Measurements from ENCODE around the gene AUNIP.

AUNIP gene

GRCh38 chr1:25807480-25808390, 51.5 kb downstream of the AUNIP start:
- peak; percentile 69 for DNase-seq

DNA sequence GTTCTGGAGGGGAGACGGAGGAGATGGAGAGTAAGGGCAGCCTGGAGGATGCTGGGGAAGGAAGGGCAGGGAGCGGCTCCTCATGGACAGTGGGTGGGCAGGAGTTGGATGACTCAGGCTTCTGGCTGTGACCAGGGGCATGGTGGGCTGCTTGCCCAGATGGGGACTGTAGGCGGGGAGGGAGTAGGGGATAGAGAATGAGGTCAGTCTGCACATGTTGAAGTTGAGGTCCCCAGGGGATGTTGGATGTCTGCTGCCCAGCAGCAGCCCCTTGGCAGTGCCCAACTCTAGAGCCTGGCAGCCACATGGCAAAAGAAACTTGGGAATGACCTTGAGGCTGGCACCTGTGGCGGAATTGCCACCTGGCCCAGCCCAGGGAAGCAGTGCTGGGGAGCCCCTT, 52.8 kb downstream of the AUNIP start:
- DNase-seq: peak; percentile 12 to 36

DNA sequence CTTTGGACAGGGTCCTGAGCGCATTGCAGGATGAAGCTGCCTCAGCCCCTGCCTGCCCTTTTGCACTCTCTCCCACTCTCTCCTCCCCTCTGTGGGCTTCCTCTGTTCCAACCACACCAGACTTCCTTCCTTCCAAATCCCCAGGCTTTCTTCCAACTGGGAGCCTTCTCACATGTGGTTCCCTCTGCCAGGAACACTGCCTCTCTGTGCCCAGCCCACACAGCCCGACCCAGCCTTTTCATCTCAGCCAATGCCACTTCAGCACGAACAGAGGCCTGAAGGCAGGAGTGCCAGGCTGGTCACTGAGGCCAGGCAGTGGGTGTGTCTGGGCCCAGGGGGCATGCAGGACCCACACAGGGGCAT, 53.4 kb downstream of the AUNIP start:
- DNase-seq: peak; percentile 20 to 43

DNA sequence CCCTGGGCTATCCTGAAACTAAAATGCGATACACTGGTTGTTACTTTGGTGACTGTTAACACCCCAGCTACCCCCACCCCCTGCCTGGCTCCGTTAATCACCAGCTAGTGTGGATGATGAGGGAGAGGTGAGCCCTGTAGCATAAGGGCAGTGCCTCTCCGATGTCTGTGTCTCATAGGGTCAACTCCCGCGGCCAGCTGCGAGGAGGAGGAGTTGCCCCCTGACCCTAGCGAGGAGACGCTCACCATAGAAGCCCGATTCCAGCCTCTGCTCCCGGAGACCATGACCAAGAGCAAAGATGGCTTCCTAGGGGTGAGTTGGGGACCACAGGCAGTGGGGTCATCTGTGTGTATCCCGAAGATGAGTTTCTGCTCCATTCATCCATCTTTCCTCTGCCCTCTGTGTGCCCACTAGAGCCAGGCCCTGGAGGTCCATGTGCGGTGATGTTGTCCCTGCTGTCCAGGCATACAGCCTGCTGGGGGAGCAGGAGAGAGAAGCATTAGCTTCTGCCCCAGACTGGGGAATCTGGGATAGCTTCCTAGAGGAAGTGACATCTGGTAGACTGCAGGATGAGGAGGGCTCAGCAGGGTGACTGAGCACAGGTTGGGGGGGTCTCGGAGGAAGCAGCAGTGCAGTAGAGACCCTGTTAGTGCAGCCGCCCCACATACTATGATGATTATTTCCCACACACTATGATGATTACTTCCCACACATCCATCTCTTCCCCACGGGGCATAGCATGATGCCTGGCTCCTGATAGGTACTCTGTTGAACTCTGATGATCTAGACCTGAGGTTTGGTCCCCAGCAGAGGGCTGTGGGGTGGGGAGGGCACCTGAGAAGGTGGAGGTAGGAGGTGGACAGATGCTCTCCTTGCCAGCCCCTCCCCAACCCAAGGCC, 54.0 kb downstream of the AUNIP start:
- DNase-seq: no peak

GRCh38 chr1:25804244-25804963, 54.9 kb downstream of the AUNIP start:
- peak; percentile 79 to 83 for DNase-seq

- no peak for DNase-seq
Measured at GRCh38 chr1:25803368-25803767, 55.9 kb downstream of the AUNIP start.

- peak; percentile 31 to 34 for DNase-seq
Measured at GRCh38 chr1:25802915-25803314, 56.3 kb downstream of the AUNIP start.

GRCh38 chr1:25800703-25801377, 58.4 kb downstream of the AUNIP start:
- no peak for DNase-seq

GRCh38 chr1:25799935-25800702, 59.1 kb downstream of the AUNIP start, which contains the start of gene SELENON:
Gene SELENON (plus strand): TSS chr1:25800193. CDS start chr1:25800231, 38 bp downstream.
- DNase-seq: peak; percentile 27 to 45

- DNase-seq: no peak
Measured at GRCh38 chr1:25799352-25799934, 59.8 kb downstream of the AUNIP start.

DNA sequence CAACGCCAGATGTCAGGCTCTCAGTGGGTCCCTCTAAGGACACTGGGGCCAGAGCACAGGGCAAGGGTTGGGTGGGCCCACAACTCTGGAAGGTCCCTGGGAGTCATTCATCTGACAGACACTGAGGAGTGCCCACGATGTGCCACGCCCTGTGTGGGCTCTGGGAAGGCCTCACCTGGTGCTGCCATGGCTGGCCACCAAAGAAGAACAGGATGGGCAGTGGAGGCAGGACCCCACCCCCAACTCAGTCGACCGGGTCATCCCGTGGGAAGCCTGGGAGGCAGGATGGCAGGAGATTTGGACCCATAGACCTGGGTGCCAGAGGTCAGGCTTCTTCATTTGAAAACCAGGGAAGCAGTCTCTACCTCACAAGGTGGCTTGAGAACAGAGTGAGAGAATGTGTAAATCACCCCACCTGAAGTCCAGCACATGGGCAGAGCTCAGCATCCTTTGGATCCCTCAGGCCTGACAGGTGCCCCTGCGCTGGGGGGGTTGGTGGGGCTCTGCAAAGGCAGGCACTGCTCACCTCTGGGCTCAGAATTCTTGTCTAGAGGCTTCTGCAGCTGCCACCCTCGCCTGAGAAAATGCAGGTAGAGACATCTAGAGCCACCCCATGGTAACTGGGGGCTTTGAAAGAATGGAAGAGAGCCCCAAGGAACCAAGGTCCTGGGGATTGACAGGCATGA, 60.4 kb downstream of the AUNIP start:
- no peak for DNase-seq

GRCh38 chr1:25797939-25798338, 61.3 kb downstream of the AUNIP start:
- DNase-seq: peak; percentile 36 to 66

- DNase-seq: peak; percentile 76 to 83
Measured at GRCh38 chr1:25796811-25797458, 62.3 kb downstream of the AUNIP start.

GRCh38 chr1:25795946-25796810, 63.1 kb downstream of the AUNIP start:
- no peak for DNase-seq

GRCh38 chr1:25795211-25795610, 64.0 kb downstream of the AUNIP start:
- DNase-seq: no peak

GRCh38 chr1:25794325-25794724, 64.9 kb downstream of the AUNIP start:
- no peak for DNase-seq

- no peak for DNase-seq
Measured at GRCh38 chr1:25793585-25794170, 65.6 kb downstream of the AUNIP start.

- DNase-seq: no peak
Measured at GRCh38 chr1:25792115-25792514, 67.1 kb downstream of the AUNIP start.
